GM12878 (cell line): ENCODE measurements around the gene CCDC47. TPM values are rescaled to one million over a fixed set of nuclear protein-coding genes. Genes with fewer than 3 reads are reported as not detected.

Experiments used
- ATAC-seq: fragments of 200-7000 bp; cut with Tn5 transposase; 3 replicates; pipeline ENCODE4 v1.9.1; 2020; ENCODE audit warnings: mild to moderate bottlenecking, moderate library complexity
- BruUV-seq: library from RNA; stranded (reverse); fragments of 400-500 nt; replicated peaks from 2 replicates; lab custom pipeline; 2021; lab: Mats Ljungman, UMichigan
- CTCF ChIA-PET: fragments of 300-600 bp; sonication (Branson Sonifier 250); formaldehyde crosslinking; extraction: SDS; loops from one replicate; lab custom pipeline; 2021; ENCODE audit warnings: inconsistent platforms; lab: Yijun Ruan, JAX
- POLR2A ChIA-PET: fragments of 350-600 bp; formaldehyde crosslinking; extraction: SDS; loops from one replicate; lab custom pipeline; 2021; ENCODE audit warnings: inconsistent platforms; lab: Charles Lee
- RAD21 ChIA-PET: fragments of 300-600 bp; sonication (Branson Sonifier 250); formaldehyde crosslinking; loops from one replicate; lab custom pipeline; 2023; ENCODE audit warnings: antibody characterized with exemption; ENCODE audit not compliant: unreplicated experiment; lab: Charles Lee
- SMC1A ChIA-PET: fragments of 300-600 bp; sonication (Branson Sonifier 250); formaldehyde crosslinking; loops from one replicate; lab custom pipeline; 2023; ENCODE audit not compliant: unreplicated experiment, uncharacterized antibody; lab: Charles Lee
- DNase-seq: peaks from one replicate; pipeline ENCODE4 v3.0.0-alpha.2; 2011; ENCODE audit warnings: low read depth, low spot score
- FAIRE-seq: peaks from 3 replicates; lab custom pipeline; 2011; peaks lifted over from hg19 to GRCh38; lab: Jason Lieb, UNC
- H2AFZ ChIP-seq: 2 replicates; pipeline ENCODE4 v1.6.0; 2011; ENCODE audit warnings: low read depth, low read length, control low read depth; ENCODE audit not compliant: control insufficient read depth
- H3K27ac ChIP-seq: 2 replicates; pipeline ENCODE4 v1.5.1; 2011; ENCODE audit warnings: control low read depth; ENCODE audit not compliant: control insufficient read depth, insufficient read depth
- H3K27me3 ChIP-seq, 2 experiments: replicated peaks in 1 of 2; 2 replicates each; pipeline versions ENCODE4 v1.6.0 to v1.6.1; 2011; ENCODE audit warnings: low read length in 1 of 2; ENCODE audit not compliant: control insufficient read depth in 2 of 2, insufficient read depth in 2 of 2
- H3K36me3 ChIP-seq, 2 experiments: 2 replicates each; pipeline ENCODE4 v1.5.1; 2011; ENCODE audit warnings: low read length in 1 of 2; ENCODE audit not compliant: control insufficient read depth in 2 of 2, insufficient read depth in 2 of 2
- H3K4me1 ChIP-seq: 2 replicates; pipeline ENCODE4 v1.6.1; 2011; ENCODE audit warnings: mild to moderate bottlenecking, low read length, moderate library complexity, mixed read lengths; ENCODE audit not compliant: control insufficient read depth, insufficient read depth
- H3K4me2 ChIP-seq: 2 replicates; pipeline ENCODE4 v1.6.0; 2011; ENCODE audit warnings: control low read depth; ENCODE audit not compliant: control insufficient read depth, insufficient read depth
- H3K4me3 ChIP-seq: fragments of 200-600 bp; sonication (generic); 2 replicates; pipeline ENCODE4 v1.5.1; 2016
- H3K79me2 ChIP-seq: 2 replicates; pipeline ENCODE4 v1.6.0; 2011; ENCODE audit warnings: low read length; ENCODE audit not compliant: control insufficient read depth, insufficient read depth
- H3K9ac ChIP-seq: 2 replicates; pipeline ENCODE4 v1.8.0; 2011; ENCODE audit warnings: low read length, control low read depth, mixed read lengths; ENCODE audit not compliant: control insufficient read depth, insufficient read depth
- H3K9me3 ChIP-seq: replicated peaks from 3 replicates; pipeline ENCODE4 v1.5.1; 2011; ENCODE audit warnings: mild to moderate bottlenecking, low read length; ENCODE audit not compliant: control insufficient read depth, insufficient read depth
- H4K20me1 ChIP-seq: 2 replicates; pipeline ENCODE4 v1.6.0; 2011; ENCODE audit not compliant: control insufficient read depth, insufficient read depth
- ATF3 ChIP-seq: IDR thresholded peaks from 2 replicates; pipeline ENCODE4 v1.6.1; 2011; ENCODE audit warnings: low read depth, mild to moderate bottlenecking, low read length, moderate library complexity, borderline replicate concordance; ENCODE audit errors: extremely low read depth
- ATF7 ChIP-seq: fragments of 450-650 bp; IDR thresholded peaks from 2 replicates; pipeline ENCODE4 v1.6.1; 2016; ENCODE audit warnings: low read depth, mild to moderate bottlenecking
- BCL11A ChIP-seq: IDR thresholded peaks from 2 replicates; pipeline ENCODE4 v1.6.1; 2011; ENCODE audit warnings: low read depth, low read length
- BMI1 ChIP-seq: fragments of 450-650 bp; IDR thresholded peaks from 2 replicates; pipeline ENCODE4 v1.6.1; 2016; ENCODE audit warnings: mild to moderate bottlenecking, moderate library complexity, borderline replicate concordance
- CUX1 ChIP-seq: IDR thresholded peaks from 2 replicates; pipeline ENCODE4 v1.6.1; 2012; ENCODE audit warnings: improper control_type of control experiment, low read depth, low read length; ENCODE audit not compliant: insufficient replicate concordance
- ESRRA ChIP-seq: IDR thresholded peaks from 2 replicates; pipeline ENCODE4 v1.6.1; 2012; ENCODE audit warnings: mild to moderate bottlenecking, low read length, improper control_type of control experiment
- IRF3 ChIP-seq: fragments of 450-650 bp; IDR thresholded peaks from 2 replicates; pipeline ENCODE4 v1.6.1; 2014; ENCODE audit warnings: mild to moderate bottlenecking
- JUNB ChIP-seq: IDR thresholded peaks from 2 replicates; pipeline ENCODE4 v1.6.1; 2016; ENCODE audit warnings: antibody characterized with exemption, mild to moderate bottlenecking
- KLF5 ChIP-seq: fragments of 450-650 bp; IDR thresholded peaks from 2 replicates; pipeline ENCODE4 v1.6.1; 2014; ENCODE audit warnings: mild to moderate bottlenecking; ENCODE audit not compliant: partially characterized antibody
- MAX ChIP-seq: IDR thresholded peaks from 2 replicates; pipeline ENCODE4 v1.6.1; 2012; ENCODE audit warnings: low read depth, low read length, improper control_type of control experiment
- MEF2B ChIP-seq: fragments of 450-650 bp; IDR thresholded peaks from 2 replicates; pipeline ENCODE4 v1.6.1; 2018; ENCODE audit warnings: mild to moderate bottlenecking, moderate library complexity; ENCODE audit not compliant: partially characterized antibody, poor library complexity, severe bottlenecking
- MXI1 ChIP-seq: fragments of 150-350 bp; IDR thresholded peaks from 2 replicates; pipeline ENCODE4 v1.6.1; 2011; ENCODE audit warnings: low read depth, mild to moderate bottlenecking, inconsistent platforms, low read length, improper control_type of control experiment
- PRDM15 ChIP-seq: fragments of 450-650 bp; formaldehyde crosslinking; IDR thresholded peaks from 2 replicates; pipeline ENCODE4 v1.4.0; 2020; ENCODE audit warnings: mild to moderate bottlenecking, moderate library complexity
- SIN3A ChIP-seq: IDR thresholded peaks from 2 replicates; pipeline ENCODE4 v1.6.1; 2012; ENCODE audit warnings: low read depth, low read length, improper control_type of control experiment
- WGBS: methylation state at CpG from one replicate; pipeline ENCODE4 v1.1.6; 2016; ENCODE audit warnings: low lambda C conversion rate; ENCODE audit not compliant: insufficient replicate concordance, insufficient coverage; ENCODE audit errors: missing lambda C conversion rate; 5-methylcytosine and 5-hydroxymethylcytosine counted together
- in situ Hi-C: fragments of 300-500 bp; cut with MboI; formaldehyde crosslinking; loops from 9 replicates; pipeline ENCODE4 v1.14.3; 2018; ENCODE audit warnings: mixed read lengths
- intact Hi-C: fragments of 100-400 bp; cut with micrococcal nuclease; formaldehyde crosslinking; loops from one replicate; pipeline ENCODE4 v1.14.2; 2022; ENCODE audit not compliant: unreplicated experiment
- polyA plus RNA-seq, 11 experiments: library from polyadenylated mRNA; depleted of rRNA in 4 of 11; unstranded in 6 of 11; stranded (reverse) in 5 of 11; fragments of >200 nt; fragmentation: Nextera tagmentation in 4 of 11; fragmentation: Illumina TruSeq in 1 of 11; extraction: Ambion mirVana in 4 of 11; extraction: Trizol in 1 of 11; gene quantifications; 1 replicate in 1 of 11; 2 replicates in 10 of 11; pipeline versions ENCODE4 v1.2.1 to v1.2.3, GENCODE V29; 2011 to 2016; ENCODE audit warnings: inconsistent platforms in 2 of 11, missing spikeins in 2 of 11, low read depth in 1 of 11
- total RNA-seq, 4 experiments: library from RNA; depleted of rRNA in 3 of 4; stranded (reverse); fragments of >200 nt in 3 of 4; fragmentation: Illumina TruSeq in 1 of 4; extraction: Trizol in 1 of 4; gene quantifications; 2 replicates each; pipeline versions ENCODE4 v1.2.1 to v1.2.3, GENCODE V29; 2013 to 2021

CCDC47 gene
- total and polyA plus RNA-seq, 10 of the 15 experiments (the other 5 are each of a cell fraction or from before 2014, with no cell fraction given) = 13.6 to 81.4 (median 58.9) TPM

- H3K79me2 ChIP-seq = no peaks in the 10 kb centered on the region
- peaks cover 6 to 30% of the 10 kb centered on the region in 2 experiments for H3K36me3 ChIP-seq
- SMC1A ChIA-PET = interaction anchor here (0.5 to 1.2 kb wide), 2 partner anchors 12 to 31 kb away, joined by 3 to 4 read pairs; no protein-coding TSS in a partner anchor
- POLR2A ChIA-PET = no interaction called here
- RAD21 ChIA-PET = interaction anchor here (1.1 kb wide), 1 partner anchor 11 kb away, joined by 3 read pairs; no protein-coding TSS in a partner anchor
- no peaks in the 10 kb centered on the region for H4K20me1 ChIP-seq
- no TSS peak for BruUV-seq
- no peak for ATAC-seq
- in situ Hi-C loops (no loop called here), intact Hi-C loops (no loop called here)
- H3K9me3 ChIP-seq = no peaks in the 10 kb centered on the region
- H3K9ac ChIP-seq = no peak overlapping the region
- no peak for DNase-seq
- no peak overlapping the region for H2AFZ ChIP-seq
- no peak overlapping the region for H3K27ac ChIP-seq
- peaks cover 4% of the 10 kb centered on the region; the same call in 1 of the 2 replicates for H3K4me1 ChIP-seq
- no peaks in the 10 kb centered on the region for H3K27me3 ChIP-seq
- H3K4me3 ChIP-seq = no peak overlapping the region
- peak; percentile 47 for FAIRE-seq
- H3K4me2 ChIP-seq = no peak overlapping the region
- WGBS = 100% methylated on average over 1 of the region's 1 CpG
- CTCF ChIA-PET = no interaction called here
- TF ChIP-seq SIN3A (no peak), MEF2B (no peak), MAX (no peak), BCL11A (no peak), ATF7 (no peak), BMI1 (no peak), IRF3 (no peak), KLF5 (no peak), ATF3 (no peak), JUNB (no peak), CUX1 (no peak), MXI1 (no peak), ESRRA (no peak), PRDM15 (no peak)
These were observed 20.2 kb downstream of the CCDC47 start for GRCh38 chr17:63753215-63753614.
